ENCODE data around the gene SLC44A1. TPM values are rescaled to one million over a fixed set of nuclear protein-coding genes. Genes with fewer than 3 reads are reported as not detected.

SLC44A1 gene
- total RNA-seq, 1 experiment from 2014 or later = 30.8 TPM

- H3K36me3 ChIP-seq (replicated peaks; ENCODE audit: control insufficient read depth, insufficient read depth, low read length) = no peaks in the 10 kb centered on the region
- H3K4me3 ChIP-seq (ENCODE audit: insufficient read depth, low read depth, low read length) = no peak overlapping the region
- no peak for DNase-seq
- H3K27me3 ChIP-seq (ENCODE audit: control insufficient read depth, insufficient read depth, low read length) = no peaks in the 10 kb centered on the region
Observed at GRCh38 chr9:105457560-105458294, 213.3 kb downstream of the SLC44A1 start.

DNA sequence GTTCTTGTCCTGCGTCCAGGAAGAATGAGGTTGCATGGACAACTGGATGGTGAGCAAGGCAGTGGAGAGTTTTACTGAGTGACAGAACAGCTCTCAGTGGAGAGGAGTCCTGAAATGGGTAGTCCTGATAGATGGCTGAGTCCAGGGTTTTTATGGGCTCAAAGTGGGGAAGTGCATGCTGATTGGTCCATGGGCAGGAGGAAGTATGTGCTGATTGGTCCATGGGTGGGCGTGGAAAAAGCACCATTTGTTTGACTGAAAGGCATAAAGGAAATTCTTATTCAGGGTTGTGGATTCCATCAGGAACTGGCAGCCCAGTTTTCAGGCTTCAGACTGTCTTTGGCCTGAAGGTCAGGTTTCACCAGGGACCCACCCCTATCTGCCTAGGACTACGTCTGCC, 214.0 kb downstream of the SLC44A1 start:
- no peaks in the 10 kb centered on the region for H3K36me3 ChIP-seq (replicated peaks; ENCODE audit: control insufficient read depth, insufficient read depth, low read length)
- DNase-seq = no peak
- H3K27me3 ChIP-seq (ENCODE audit: control insufficient read depth, insufficient read depth, low read length) = no peaks in the 10 kb centered on the region
- H3K4me3 ChIP-seq (ENCODE audit: insufficient read depth, low read depth, low read length) = no peak overlapping the region

GRCh38 chr9:105459336-105459735, 214.9 kb downstream of the SLC44A1 start:
- H3K27me3 ChIP-seq (ENCODE audit: control insufficient read depth, insufficient read depth, low read length) = no peaks in the 10 kb centered on the region
- DNase-seq = no peak
- no peaks in the 10 kb centered on the region for H3K36me3 ChIP-seq (replicated peaks; ENCODE audit: control insufficient read depth, insufficient read depth, low read length)
- H3K4me3 ChIP-seq (ENCODE audit: insufficient read depth, low read depth, low read length) = no peak overlapping the region

GRCh38 chr9:105466898-105467455, 222.5 kb downstream of the SLC44A1 start:
- DNase-seq = no peak
- no peak overlapping the region for H3K4me3 ChIP-seq (ENCODE audit: insufficient read depth, low read depth, low read length)
- H3K27me3 ChIP-seq (ENCODE audit: control insufficient read depth, insufficient read depth, low read length) = no peaks in the 10 kb centered on the region
- H3K36me3 ChIP-seq (replicated peaks; ENCODE audit: control insufficient read depth, insufficient read depth, low read length) = no peaks in the 10 kb centered on the region; the same call in 1 of the 2 replicates

- Histone ChIP-seq H3K27me3 (ENCODE audit: control insufficient read depth, insufficient read depth, low read length) (no peaks in the 10 kb centered on the region), H3K36me3 (replicated peaks; ENCODE audit: control insufficient read depth, insufficient read depth, low read length) (no peaks in the 10 kb centered on the region; the same call in 1 of the 2 replicates), H3K4me3 (ENCODE audit: insufficient read depth, low read depth, low read length) (no peak overlapping the region)
- no peak for DNase-seq
Observed at GRCh38 chr9:105468875-105469274, 224.4 kb downstream of the SLC44A1 start.

DNA sequence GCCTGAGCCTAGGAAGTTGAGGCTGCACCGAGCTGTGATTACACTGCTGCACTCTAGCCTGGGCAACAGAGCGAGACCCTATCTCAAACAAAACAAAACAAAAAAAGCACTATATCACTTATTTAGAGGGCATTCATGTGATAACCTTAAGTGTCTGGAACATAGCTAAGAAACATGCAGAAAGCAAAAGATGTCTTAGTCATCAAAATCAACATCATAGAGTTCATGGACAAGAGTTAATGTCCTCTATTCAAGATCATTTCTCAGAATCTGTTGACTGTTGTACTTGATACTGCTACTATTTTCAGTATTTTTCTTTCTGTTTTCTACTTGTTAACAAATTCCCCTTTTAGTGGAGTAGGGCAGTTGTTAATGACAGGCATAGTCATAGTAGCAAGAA, 228.8 kb downstream of the SLC44A1 start:
- H3K27me3 ChIP-seq (ENCODE audit: control insufficient read depth, insufficient read depth, low read length) = no peaks in the 10 kb centered on the region
- no peak overlapping the region for H3K4me3 ChIP-seq (ENCODE audit: insufficient read depth, low read depth, low read length)
- no peaks in the 10 kb centered on the region; the same call in 1 of the 2 replicates for H3K36me3 ChIP-seq (replicated peaks; ENCODE audit: control insufficient read depth, insufficient read depth, low read length)
- no peak for DNase-seq

- Histone ChIP-seq H3K4me3 (ENCODE audit: insufficient read depth, low read depth, low read length) (no peak overlapping the region), H3K36me3 (replicated peaks; ENCODE audit: control insufficient read depth, insufficient read depth, low read length) (no peaks in the 10 kb centered on the region; the same call in 1 of the 2 replicates), H3K27me3 (ENCODE audit: control insufficient read depth, insufficient read depth, low read length) (no peaks in the 10 kb centered on the region)
- DNase-seq = peak; percentile 35
Observed at GRCh38 chr9:105475302-105475701, 230.9 kb downstream of the SLC44A1 start.

- H3K27me3 ChIP-seq (ENCODE audit: control insufficient read depth, insufficient read depth, low read length) = no peaks in the 10 kb centered on the region
Observed at GRCh38 chr9:105479846-105480245, 235.4 kb downstream of the SLC44A1 start.

GRCh38 chr9:105483618-105484017, 239.2 kb downstream of the SLC44A1 start:
- DNase-seq = no peak

More at GRCh38 chr9:105479846-105480245, 235.4 kb downstream of the SLC44A1 start:
- Histone ChIP-seq H3K4me3 (ENCODE audit: insufficient read depth, low read depth, low read length) (no peak overlapping the region), H3K36me3 (replicated peaks; ENCODE audit: control insufficient read depth, insufficient read depth, low read length) (no peaks in the 10 kb centered on the region)
- no peak for DNase-seq

DNA sequence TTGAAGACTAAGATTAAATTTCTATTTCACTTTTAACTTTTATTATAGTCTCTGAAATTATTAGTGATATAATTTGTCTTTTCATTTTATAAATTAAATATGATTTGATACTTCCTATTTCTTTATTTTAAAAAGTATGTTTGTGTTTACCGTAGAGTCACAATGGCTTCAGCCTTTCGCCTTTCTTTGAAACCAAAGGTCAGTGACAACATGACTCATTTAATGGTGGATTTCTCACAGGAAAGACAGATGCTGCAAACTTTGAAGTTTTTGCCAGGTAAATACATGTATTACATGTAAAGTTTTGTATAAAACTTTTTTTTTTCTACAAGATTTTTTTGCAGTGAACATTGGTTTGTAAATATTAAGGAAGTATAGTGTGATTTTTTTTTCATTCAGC, 239.8 kb downstream of the SLC44A1 start:
- no peak for DNase-seq
- Histone ChIP-seq H3K27me3 (ENCODE audit: control insufficient read depth, insufficient read depth, low read length) (no peaks in the 10 kb centered on the region), H3K4me3 (ENCODE audit: insufficient read depth, low read depth, low read length) (no peak overlapping the region), H3K36me3 (replicated peaks; ENCODE audit: control insufficient read depth, insufficient read depth, low read length) (peaks cover 1% of the 10 kb centered on the region)

More at GRCh38 chr9:105483618-105484017, 239.2 kb downstream of the SLC44A1 start:
- no peak overlapping the region for H3K4me3 ChIP-seq (ENCODE audit: insufficient read depth, low read depth, low read length)
- peaks cover 1% of the 10 kb centered on the region for H3K36me3 ChIP-seq (replicated peaks; ENCODE audit: control insufficient read depth, insufficient read depth, low read length)
- no peaks in the 10 kb centered on the region for H3K27me3 ChIP-seq (ENCODE audit: control insufficient read depth, insufficient read depth, low read length)

- H3K27me3 ChIP-seq (ENCODE audit: control insufficient read depth, insufficient read depth, low read length) = no peaks in the 10 kb centered on the region
- DNase-seq = no peak
- no peak overlapping the region for H3K4me3 ChIP-seq (ENCODE audit: insufficient read depth, low read depth, low read length)
- H3K36me3 ChIP-seq (replicated peaks; ENCODE audit: control insufficient read depth, insufficient read depth, low read length) = peaks cover 1% of the 10 kb centered on the region
Observed at GRCh38 chr9:105485131-105485530, 240.7 kb downstream of the SLC44A1 start.

Other genes with a start within 250 kb of the SLC44A1 start
- gene FSD1L, start 203.4 kb downstream of the SLC44A1 start, total RNA-seq (2014; rRNA removed; shearing (Covaris generic)) = 2.3 and 2.5 TPM in 2 replicates